ENCODE data around the gene RALGDS.

RALGDS gene

DNA sequence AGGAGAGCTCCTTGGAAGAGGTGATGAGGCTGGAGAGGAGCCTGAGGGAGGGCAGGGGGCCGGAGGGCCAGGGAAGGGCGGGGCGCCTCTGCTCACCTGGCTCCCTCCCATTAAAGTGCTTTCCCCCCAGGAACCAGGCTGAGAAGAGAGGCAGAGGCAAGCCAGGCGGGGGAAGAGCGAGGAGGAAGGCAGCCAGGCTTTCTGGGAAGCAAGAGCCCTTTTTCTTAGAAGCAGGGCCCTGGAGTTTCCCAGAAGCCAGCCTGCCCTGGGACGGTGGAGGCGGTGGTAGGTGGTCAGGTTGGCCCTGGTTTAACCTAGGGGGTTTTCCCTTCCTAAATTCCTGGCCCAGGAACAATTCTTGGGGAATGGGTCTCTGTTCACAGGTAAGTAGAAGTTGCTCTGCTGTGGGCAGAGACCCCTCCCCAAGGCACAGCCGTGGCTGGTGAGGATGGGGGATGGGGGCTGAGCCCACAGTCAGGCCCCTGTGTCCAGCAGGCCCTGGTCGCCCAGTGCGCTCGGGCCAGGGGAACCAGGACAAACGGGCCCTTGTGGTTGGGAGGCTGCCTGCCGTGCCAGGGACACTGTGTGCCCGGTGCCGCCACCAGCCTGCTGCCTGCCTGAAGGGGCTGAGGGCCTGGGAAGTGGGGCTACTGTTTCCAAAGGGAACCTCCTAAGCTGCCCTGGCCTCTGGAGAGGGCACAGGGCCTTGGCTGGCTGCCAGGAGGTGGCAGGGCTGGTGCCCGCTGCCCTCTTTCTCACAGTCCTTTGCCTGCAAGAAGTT lies 16.6 kb upstream of the RALGDS start:
- DNase-seq (ENCODE audit: low read depth in 2 of 2): no peak

- peak; percentile 55 to 70 for DNase-seq (ENCODE audit: low read depth in 2 of 2)
Measured at GRCh38 chr9:133135146-133135745, 14.2 kb upstream of the RALGDS start.

DNA sequence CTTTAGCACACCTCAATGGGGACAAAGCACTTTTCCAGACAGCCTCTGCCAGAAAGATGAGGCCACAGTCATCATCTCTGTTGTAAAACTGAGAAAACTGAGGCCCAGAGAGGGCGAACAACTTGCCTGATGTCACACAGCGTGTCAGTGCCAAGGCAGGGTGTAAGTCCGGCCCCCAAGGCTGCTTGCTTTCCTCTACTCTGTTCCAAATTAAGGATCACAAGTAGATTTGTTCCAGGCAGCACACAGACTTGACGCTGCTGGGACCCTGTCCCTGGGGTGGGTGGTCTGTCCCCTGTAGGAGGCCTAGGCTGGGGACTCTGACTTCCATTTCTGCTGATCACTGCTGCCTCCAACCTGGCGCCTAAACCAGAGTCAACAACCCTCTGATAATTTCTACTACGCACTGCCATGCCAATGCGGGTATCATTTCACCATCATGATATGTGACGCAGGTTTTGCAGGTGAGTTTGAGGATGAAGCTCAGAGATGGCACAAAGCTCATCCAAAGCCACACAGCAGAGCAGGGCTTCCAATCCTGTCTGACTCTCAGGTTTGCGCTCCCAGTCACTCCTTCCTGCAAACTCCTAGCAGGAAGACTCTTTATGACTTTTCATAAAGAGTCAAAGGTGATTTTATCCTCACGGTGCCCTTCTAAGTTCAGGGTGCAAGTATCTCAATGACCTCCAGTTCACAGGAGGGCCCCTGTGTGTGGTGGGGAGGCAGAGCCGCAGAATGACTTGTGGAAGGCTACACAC lies 13.5 kb upstream of the RALGDS start:
- no peak for DNase-seq (ENCODE audit: low read depth in 2 of 2)

- DNase-seq (ENCODE audit: low read depth in 2 of 2): peak; percentile 71 to 85
Measured at GRCh38 chr9:133133681-133134387, 12.8 kb upstream of the RALGDS start.

DNA sequence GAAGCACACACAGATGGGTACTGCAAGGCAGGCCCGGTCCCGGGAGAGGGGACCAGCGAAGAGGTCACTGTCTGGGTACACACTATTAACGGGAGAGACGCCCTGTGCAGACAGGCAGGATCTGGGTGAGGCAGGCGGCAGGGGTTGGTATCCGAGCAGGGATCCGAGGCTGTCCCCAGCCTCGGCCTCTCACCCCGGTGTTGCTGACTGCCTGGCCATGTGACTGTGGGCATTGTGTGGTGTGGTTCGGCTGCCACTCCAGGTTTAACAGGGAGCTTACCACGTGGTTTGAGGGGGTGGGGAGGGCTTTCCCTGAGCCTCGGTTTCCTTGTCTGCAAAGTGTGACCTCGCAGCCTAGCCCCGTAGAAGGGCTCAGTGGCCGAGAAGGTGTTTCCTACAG lies 11.1 kb upstream of the RALGDS start:
- DNase-seq (ENCODE audit: low read depth in 2 of 2): no peak

DNA sequence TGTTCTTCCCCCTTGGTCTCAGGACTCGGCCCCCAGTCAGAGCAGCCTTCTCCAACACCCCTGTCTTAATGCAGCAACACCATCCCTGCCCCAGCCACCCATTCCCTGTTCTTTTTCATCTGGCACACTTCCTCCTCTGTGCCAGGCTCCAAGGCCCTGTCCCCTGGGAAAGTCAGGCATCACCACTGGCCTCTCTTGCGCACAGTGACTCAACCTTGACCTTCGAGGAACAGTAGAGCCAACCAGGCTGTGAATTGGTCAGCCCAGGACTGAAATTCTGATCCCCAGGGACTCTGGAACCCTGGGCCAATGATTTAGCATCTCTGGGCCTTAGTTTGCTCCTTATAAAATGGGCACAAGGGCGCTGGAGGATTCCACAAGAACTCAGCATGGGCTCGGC lies 10.5 kb upstream of the RALGDS start:
- no peak for DNase-seq (ENCODE audit: low read depth in 2 of 2)

DNA sequence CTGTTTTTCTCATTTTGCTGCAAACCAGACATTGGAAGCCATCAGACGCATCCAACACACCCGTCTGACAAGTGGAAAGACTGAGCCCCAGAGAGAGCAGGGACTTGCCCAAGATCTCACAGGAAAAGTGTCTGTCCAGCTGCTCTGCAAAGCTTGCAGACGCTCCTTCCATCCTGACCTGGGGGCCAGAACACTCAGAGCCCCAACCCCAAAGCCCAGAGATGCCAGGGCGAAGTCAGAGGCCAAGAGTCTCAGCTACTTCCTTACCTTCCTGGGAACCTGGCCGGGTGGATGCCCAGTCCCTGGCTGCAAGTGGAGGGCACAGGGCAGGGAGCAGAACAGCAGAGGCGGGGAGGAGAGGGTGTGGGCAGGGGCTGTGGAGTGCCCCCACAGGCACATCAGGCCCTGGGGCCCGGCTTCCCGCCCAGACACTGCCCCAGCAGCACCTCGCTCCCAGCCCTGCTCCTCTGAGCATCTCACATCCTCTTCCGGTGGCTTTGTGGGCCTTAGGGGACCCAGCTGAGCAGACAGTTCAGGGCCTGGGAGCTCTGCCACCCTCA lies 9.7 kb upstream of the RALGDS start:
- no peak for DNase-seq (ENCODE audit: low read depth in 2 of 2)

DNA sequence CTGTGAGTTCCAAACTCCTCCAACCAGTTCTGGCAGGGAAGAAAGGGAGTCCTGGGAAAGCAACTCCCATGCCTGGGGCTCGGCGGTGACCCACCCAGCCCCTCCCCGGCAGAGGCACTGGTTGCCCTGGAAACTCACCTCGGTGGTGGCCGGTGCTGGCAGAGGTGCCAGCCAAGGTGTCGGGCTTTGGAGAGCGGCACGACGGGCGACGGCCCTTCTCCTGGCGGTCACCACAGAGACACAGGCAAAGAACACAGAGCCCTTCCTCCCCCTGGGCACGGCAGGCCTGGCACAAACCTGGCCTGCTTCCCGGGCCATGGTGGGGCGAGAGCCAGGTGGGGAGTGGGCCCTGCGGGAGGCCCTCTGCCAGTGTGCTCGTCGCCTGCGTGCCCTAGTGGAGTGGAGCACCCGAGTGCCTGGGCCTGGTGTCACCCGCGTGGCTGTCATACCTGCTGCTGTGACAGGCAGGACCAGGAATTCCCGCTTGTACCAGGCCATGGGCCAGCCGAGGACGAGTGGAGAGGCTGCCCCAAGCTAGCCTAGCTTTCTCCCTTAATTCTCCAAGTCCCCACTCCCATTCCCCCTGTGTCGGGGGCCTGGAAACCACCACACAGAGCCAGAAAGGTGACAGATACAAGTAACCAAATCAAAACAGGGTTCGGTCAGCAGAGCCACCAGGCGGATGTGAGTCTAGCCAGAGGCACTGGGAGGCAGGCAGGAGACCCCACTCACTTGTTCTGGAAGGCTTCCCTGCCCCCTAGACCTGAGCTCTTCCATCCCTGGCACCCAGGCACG lies 8.2 kb upstream of the RALGDS start:
- DNase-seq (ENCODE audit: low read depth in 2 of 2): no peak

DNA sequence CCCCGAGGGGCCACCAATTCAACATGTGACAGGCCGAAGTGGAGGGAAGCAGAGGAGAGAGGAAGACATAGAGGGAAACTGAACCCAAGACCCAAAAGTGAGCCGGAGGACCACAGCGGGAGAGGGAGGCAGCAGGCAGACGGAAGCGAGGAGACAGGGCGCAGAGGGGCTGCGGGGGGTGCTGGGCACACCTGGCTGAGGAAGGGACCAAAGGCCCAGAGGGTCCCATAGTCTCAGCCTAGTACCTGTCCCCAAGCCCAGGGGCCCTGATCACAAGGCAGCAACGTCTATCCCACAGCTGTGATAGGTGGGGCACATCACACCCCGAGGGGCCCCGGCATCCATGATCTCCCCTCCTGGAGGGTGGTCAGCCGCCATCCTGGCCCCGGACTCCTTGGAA lies 7.1 kb upstream of the RALGDS start:
- DNase-seq (ENCODE audit: low read depth in 2 of 2): no peak

DNA sequence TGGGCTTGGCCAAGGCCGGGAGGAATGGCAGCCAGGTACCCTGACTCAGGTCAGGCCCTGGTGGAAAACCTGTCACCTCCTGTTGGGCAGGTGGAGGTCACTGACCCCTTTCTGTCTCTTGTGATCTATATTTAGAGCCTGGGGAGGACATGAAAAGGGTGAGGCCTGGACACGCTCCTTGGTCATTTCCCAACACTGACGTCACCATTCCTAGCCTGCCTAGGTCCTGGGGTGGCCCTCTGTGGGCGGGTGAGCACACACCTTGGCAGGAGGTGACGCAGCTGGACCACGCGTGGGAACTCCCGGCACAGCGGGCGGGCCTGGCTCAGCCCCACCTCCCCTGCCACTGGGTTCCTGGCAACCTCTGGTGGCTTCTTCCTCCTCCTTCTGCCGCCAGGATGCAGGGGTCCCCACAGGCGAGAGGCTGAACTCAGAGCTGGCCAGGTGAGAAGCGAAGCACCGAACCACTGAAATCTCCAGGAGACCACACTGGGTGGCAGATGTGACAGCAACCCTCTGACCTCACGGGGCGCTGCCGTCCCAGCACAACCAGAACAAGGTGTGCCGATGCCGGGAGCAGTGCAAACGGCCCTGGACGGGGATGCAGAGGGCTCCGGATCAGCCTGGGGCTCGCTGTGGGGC lies 6.4 kb upstream of the RALGDS start:
- DNase-seq (ENCODE audit: low read depth in 2 of 2): no peak

GRCh38 chr9:133126697-133127339 lies 5.8 kb upstream of the RALGDS start:
- no peak for DNase-seq (ENCODE audit: low read depth in 2 of 2)

GRCh38 chr9:133125941-133126696 lies 5.1 kb upstream of the RALGDS start:
- no peak for DNase-seq (ENCODE audit: low read depth in 2 of 2)

GRCh38 chr9:133124907-133125275 lies 3.9 kb upstream of the RALGDS start:
- no peak for DNase-seq (ENCODE audit: low read depth in 2 of 2)

GRCh38 chr9:133124123-133124906 lies 3.3 kb upstream of the RALGDS start:
- no peak for DNase-seq (ENCODE audit: low read depth in 2 of 2)

DNA sequence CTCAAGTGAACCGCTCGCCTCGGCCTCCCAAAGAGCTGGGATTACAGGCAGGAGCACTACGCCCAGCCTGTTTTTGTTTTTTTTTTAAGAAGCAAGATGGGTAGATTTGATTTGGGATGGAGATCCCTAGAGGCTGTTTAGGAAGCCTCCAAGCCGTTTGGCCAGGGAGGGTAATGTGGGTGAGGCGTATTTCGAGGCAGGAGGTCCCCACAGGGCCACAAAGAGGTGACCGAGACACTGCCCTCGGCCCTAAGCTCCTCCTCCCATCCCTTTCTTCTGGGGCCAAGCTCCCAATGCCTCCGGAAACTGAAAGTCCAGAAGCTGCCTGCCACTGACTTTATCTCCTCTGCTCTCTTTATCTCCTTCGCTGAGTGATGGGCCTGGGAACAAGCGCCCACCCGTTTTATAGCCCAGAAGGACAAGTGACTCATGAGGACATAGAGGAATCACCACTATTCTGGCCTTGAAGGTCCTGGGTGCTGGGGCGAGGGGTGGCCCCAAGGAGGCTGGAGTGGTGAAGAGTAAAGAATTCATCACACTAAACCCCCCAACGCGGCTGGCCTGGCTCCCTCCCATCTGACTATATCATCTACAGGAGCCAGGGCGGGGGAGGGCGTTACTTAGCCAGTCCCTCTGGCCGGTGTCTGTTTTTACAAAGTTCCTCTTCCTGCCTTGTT lies 2.0 kb upstream of the RALGDS start:
- no peak for DNase-seq (ENCODE audit: low read depth in 2 of 2)

DNA sequence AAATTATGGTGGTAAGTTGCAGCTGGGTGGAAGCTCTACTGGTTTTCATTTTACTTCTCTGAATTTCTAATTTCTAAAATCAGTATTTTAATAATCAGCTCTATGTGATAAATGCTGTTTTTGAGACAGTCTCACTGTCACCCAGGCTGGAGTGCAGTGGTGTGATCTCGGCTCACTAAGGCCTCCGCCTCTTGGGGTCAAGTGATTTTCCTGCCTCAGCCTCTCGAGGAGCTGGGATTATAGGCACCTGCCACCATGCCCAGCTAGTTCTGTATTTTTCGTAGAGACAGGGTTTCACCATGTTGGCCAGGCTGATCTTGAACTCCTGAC lies 1.5 kb upstream of the RALGDS start:
- no peak for DNase-seq (ENCODE audit: low read depth in 2 of 2)

DNA sequence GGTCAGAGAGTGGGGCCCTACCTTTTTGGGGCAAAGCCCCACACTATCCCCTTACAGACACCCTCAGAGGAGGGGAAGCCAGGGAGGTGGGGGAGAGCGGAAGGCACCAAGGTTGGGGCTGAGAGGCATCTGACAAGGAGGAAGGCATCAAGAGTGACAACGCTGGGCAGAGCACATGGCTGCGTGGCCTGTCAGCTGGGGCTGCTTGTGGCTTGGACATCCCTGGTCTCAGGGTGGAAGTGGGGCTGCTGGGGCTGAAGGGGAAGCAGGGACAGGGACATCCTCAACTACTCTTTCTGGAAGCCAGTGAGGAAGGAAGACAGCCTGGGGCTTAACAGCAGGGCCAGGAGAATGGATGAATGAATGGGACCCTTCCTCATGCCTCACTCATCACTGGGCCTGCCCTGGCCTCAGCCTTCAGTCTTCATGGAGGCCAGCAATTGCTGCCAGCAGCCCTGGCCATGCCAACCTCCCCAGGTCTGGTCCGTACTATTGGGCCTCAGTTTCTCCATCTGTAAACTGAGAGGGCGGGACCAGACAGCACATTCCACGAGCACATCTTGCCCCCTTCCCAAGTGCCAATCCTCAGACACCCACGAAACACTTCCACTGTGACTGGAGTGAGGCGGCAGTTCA lies 993 bp upstream of the RALGDS start:
- DNase-seq (ENCODE audit: low read depth in 2 of 2): no peak

Measured in stimulated activated CD4-positive, alpha-beta T cell treated with anti-CD3 and anti-CD28 coated beads, Interleukin-4, amount 100 ng/mL, for 48 hours (primary cell).